ENCODE results near the gene RPL18. TPM values are rescaled to one million over a fixed set of nuclear protein-coding genes. Genes with fewer than 3 reads are reported as not detected.

RPL18 gene
- total and polyA plus RNA-seq, 9 of the 15 experiments (the other 6 are each of a cell fraction or from before 2014, with no cell fraction given), result 312 to 2,635 (median 1,653) TPM

DNA sequence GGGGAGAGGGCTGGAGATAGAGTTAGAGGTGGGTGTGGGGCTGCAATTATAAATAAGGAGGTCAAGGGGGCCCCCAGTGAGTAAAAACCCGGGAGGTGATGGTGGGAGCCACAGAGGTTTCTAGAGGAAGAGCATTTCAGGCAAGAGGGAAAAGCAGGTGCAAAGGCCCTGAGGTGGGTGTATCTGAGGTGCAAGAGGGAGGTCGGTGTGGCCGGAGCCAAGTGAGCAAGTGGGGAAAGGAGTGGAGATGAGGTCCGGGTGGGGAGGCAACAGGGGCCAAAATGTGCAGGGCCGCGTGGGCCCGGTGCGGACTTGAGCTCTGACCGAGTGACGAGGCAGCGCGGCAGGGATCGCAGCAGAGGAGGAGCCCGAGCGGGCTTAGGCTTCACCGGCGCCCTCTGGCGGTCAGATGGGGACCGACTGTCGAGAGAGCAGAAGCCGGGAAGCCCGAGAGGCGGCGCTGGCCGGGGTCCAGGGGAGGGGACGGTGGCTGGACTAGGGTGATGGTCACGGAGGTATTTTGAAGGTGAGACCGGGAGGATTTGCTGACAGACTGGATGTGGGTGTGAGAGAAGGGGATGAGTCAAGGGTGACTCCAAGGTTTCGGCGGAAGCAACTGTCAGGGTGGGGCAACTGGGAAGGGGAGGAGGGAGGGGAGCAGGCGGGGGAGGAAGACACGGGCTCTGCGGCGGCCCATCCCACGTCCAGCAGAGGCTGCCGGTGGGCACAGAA is 30.1 kb downstream of the RPL18 start (continued):
- peak; percentile 69; the same call in 1 of the 2 replicates for TF ChIP-seq MYNN (IDR thresholded peaks at IDR 0.05)
- TF ChIP-seq MYNN (CRISPR knock-in tag; IDR thresholded peaks at IDR 0.05), result no peak
- TF ChIP-seq NFATC3 (IDR thresholded peaks at IDR 0.05), result no peak
- no peak for TF ChIP-seq FUS (optimal IDR thresholded peaks at IDR 0.05; ENCODE audit: low read depth, low read length)
- TF ChIP-seq, protein P1, sequence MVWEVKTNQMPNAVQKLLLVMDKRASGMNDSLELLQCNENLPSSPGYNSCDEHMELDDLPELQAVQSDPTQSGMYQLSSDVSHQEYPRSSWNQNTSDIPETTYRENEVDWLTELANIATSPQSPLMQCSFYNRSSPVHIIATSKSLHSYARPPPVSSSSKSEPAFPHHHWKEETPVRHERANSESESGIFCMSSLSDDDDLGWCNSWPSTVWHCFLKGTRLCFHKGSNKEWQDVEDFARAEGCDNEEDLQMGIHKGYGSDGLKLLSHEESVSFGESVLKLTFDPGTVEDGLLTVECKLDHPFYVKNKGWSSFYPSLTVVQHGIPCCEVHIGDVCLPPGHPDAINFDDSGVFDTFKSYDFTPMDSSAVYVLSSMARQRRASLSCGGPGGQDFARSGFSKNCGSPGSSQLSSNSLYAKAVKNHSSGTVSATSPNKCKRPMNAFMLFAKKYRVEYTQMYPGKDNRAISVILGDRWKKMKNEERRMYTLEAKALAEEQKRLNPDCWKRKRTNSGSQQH (CRISPR knock-in tag; IDR thresholded peaks at IDR 0.05), result 0 out of 2 replicates have a peak, but pooled peaks have one; percentile 25
- TF ChIP-seq, protein P2, sequence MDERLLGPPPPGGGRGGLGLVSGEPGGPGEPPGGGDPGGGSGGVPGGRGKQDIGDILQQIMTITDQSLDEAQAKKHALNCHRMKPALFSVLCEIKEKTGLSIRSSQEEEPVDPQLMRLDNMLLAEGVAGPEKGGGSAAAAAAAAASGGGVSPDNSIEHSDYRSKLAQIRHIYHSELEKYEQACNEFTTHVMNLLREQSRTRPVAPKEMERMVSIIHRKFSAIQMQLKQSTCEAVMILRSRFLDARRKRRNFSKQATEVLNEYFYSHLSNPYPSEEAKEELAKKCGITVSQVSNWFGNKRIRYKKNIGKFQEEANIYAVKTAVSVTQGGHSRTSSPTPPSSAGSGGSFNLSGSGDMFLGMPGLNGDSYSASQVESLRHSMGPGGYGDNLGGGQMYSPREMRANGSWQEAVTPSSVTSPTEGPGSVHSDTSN (CRISPR knock-in tag; IDR thresholded peaks at IDR 0.05; ENCODE audit: low read depth), result no peak
- TF ChIP-seq, protein P2 (tag; conservative IDR thresholded peaks at IDR 0.05; ENCODE audit: low read depth), result 0 out of 2 replicates have a peak, but pooled peaks have one; percentile 33
- TF ChIP-seq ELF4 (CRISPR knock-in tag; IDR thresholded peaks at IDR 0.05), result peak; percentile 25; the same call in 1 of the 2 replicates
- TF ChIP-seq, protein P3, sequence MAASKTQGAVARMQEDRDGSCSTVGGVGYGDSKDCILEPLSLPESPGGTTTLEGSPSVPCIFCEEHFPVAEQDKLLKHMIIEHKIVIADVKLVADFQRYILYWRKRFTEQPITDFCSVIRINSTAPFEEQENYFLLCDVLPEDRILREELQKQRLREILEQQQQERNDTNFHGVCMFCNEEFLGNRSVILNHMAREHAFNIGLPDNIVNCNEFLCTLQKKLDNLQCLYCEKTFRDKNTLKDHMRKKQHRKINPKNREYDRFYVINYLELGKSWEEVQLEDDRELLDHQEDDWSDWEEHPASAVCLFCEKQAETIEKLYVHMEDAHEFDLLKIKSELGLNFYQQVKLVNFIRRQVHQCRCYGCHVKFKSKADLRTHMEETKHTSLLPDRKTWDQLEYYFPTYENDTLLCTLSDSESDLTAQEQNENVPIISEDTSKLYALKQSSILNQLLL (CRISPR knock-in tag; IDR thresholded peaks at IDR 0.05; ENCODE audit: borderline replicate concordance), result no peak
- no peak for TF ChIP-seq POU5F1 (IDR thresholded peaks at IDR 0.05; ENCODE audit: borderline replicate concordance, low read depth, low read length, partially characterized antibody)
- TF ChIP-seq, protein P4, sequence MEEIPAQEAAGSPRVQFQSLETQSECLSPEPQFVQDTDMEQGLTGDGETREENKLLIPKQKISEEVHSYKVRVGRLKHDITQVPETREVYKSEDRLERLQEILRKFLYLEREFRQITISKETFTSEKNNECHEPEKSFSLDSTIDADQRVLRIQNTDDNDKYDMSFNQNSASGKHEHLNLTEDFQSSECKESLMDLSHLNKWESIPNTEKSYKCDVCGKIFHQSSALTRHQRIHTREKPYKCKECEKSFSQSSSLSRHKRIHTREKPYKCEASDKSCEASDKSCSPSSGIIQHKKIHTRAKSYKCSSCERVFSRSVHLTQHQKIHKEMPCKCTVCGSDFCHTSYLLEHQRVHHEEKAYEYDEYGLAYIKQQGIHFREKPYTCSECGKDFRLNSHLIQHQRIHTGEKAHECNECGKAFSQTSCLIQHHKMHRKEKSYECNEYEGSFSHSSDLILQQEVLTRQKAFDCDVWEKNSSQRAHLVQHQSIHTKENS (CRISPR knock-in tag; IDR thresholded peaks at IDR 0.05), result no peak
- TF ChIP-seq PURB (CRISPR knock-in tag; IDR thresholded peaks at IDR 0.05; ENCODE audit: low read depth), result no peak
- no peak for TF ChIP-seq ZNF76 (CRISPR knock-in tag; IDR thresholded peaks at IDR 0.05; ENCODE audit: borderline replicate concordance)
- TF ChIP-seq MIER1 (IDR thresholded peaks at IDR 0.05; ENCODE audit: low read depth), result peak; percentile 82; the same call in 1 of the 2 replicates
- no peak for TF ChIP-seq TAF15 (IDR thresholded peaks at IDR 0.05; ENCODE audit: low read depth, low read length)
- TF ChIP-seq FOS (IDR thresholded peaks at IDR 0.05; ENCODE audit: extremely low read depth, insufficient read length), result no peak
- TF ChIP-seq HNRNPUL1 (IDR thresholded peaks at IDR 0.05; ENCODE audit: low read length), result no peak
- no peak for TF ChIP-seq HDAC6 (IDR thresholded peaks at IDR 0.05; ENCODE audit: low read depth, low read length)
- TF ChIP-seq SMAD2 (IDR thresholded peaks at IDR 0.05; ENCODE audit: low read depth, low read length), result no peak

Measured in K562 (cell line).